WTC11 (cell line): ENCODE results near the gene GMPR2. TPM values are rescaled to one million over a fixed set of nuclear protein-coding genes. Genes with fewer than 3 reads are reported as not detected.

Experiments
- ATAC-seq: fragments of 200-7000 bp; cut with Tn5 transposase; 2 replicates; pipeline ENCODE4 v1.10.0; 2021; ENCODE audit warnings: mild to moderate bottlenecking, moderate library complexity
- CTCF ChIA-PET: fragments of 300-600 bp; sonication (Branson Sonifier 250); formaldehyde crosslinking; loops from one replicate; lab custom pipeline; 2021; ENCODE audit warnings: antibody characterized with exemption; lab: Charles Lee
- POLR2A ChIA-PET: fragments of 350-600 bp; sonication (Branson Sonifier 250); formaldehyde crosslinking; loops from one replicate; lab custom pipeline; 2021; ENCODE audit warnings: antibody characterized with exemption; lab: Charles Lee
- DNase-seq: peaks from one replicate; pipeline ENCODE4 v3.0.0; 2021; ENCODE audit warnings: low spot score
- H3K27ac Mint-ChIP-seq: 2 replicates; pipeline ENCODE4 v1.8.0; 2021; ENCODE audit warnings: mixed read lengths
- H3K27me3 Mint-ChIP-seq: 2 replicates; pipeline ENCODE4 v1.8.0; 2021; ENCODE audit warnings: low read depth, mild to moderate bottlenecking, moderate library complexity, mixed read lengths
- H3K36me3 Mint-ChIP-seq: 2 replicates; pipeline ENCODE4 v1.8.0; 2021; ENCODE audit warnings: mixed read lengths
- H3K4me1 Mint-ChIP-seq: 2 replicates; pipeline ENCODE4 v1.8.0; 2022; ENCODE audit warnings: mixed read lengths
- H3K4me3 Mint-ChIP-seq: 2 replicates; pipeline ENCODE4 v1.8.0; 2021; ENCODE audit warnings: mild to moderate bottlenecking, moderate library complexity, mixed read lengths
- H3K9me3 Mint-ChIP-seq: 2 replicates; pipeline ENCODE4 v1.8.0; 2021; ENCODE audit warnings: mixed read lengths
- ELF4 ChIP-seq: sonication (generic); formaldehyde crosslinking; IDR thresholded peaks from 2 replicates; pipeline ENCODE4 v1.8.1; 2022; ENCODE audit warnings: low read depth, mild to moderate bottlenecking, moderate library complexity, missing genetic modification reagents
- GABPB1 ChIP-seq: sonication (generic); formaldehyde crosslinking; IDR thresholded peaks from 2 replicates; pipeline ENCODE4 v1.8.1; 2023; ENCODE audit warnings: mild to moderate bottlenecking, missing genetic modification reagents
- TEAD1 ChIP-seq: sonication (generic); formaldehyde crosslinking; IDR thresholded peaks from 2 replicates; pipeline ENCODE4 v1.8.0; 2022; ENCODE audit warnings: mild to moderate bottlenecking, missing genetic modification reagents
- ZNF121 ChIP-seq: sonication (generic); formaldehyde crosslinking; IDR thresholded peaks from 2 replicates; pipeline ENCODE4 v1.8.0; 2023; ENCODE audit warnings: missing genetic modification reagents
- ZNF263 ChIP-seq: sonication (generic); formaldehyde crosslinking; IDR thresholded peaks from 2 replicates; pipeline ENCODE4 v1.8.1; 2022; ENCODE audit warnings: low read depth, mild to moderate bottlenecking, moderate library complexity, missing genetic modification reagents
- ZNF317 ChIP-seq: sonication (generic); formaldehyde crosslinking; IDR thresholded peaks from 2 replicates; pipeline ENCODE4 v1.8.1; 2023; ENCODE audit warnings: low read depth, mild to moderate bottlenecking, moderate library complexity, missing genetic modification reagents, borderline replicate concordance
- ZNF671 ChIP-seq: fragments of 250-450 bp; sonication (Bioruptor Pico); IDR thresholded peaks from 2 replicates; pipeline ENCODE4 v1.8.0; 2021; ENCODE audit warnings: mild to moderate bottlenecking
- total RNA-seq: library from RNA; stranded (reverse); gene quantifications from 3 replicates; pipeline ENCODE4 v1.2.3, GENCODE V29; 2021
- TF ChIP-seq, protein P1 (sequence below): fragments of 250-450 bp; sonication (Bioruptor Pico); IDR thresholded peaks from 2 replicates; pipeline ENCODE4 v1.9.0; 2021; ENCODE audit warnings: mild to moderate bottlenecking
- TF ChIP-seq, protein P2 (sequence below): fragments of 250-450 bp; sonication (Bioruptor Pico); IDR thresholded peaks from 2 replicates; pipeline ENCODE4 v1.9.0; 2021; ENCODE audit warnings: mild to moderate bottlenecking, borderline replicate concordance
- TF ChIP-seq, protein P3 (sequence below): fragments of 250-450 bp; sonication (Bioruptor Pico); IDR thresholded peaks from 2 replicates; pipeline ENCODE4 v2.1.2; 2022; ENCODE audit warnings: mild to moderate bottlenecking, moderate library complexity
- TF ChIP-seq, protein P4 (sequence below): sonication (generic); formaldehyde crosslinking; IDR thresholded peaks from 2 replicates; pipeline ENCODE4 v1.8.0; 2023; ENCODE audit warnings: missing genetic modification reagents
- TF ChIP-seq, protein P5 (sequence below): fragments of 200-600 bp; IDR thresholded peaks from 2 replicates; pipeline ENCODE4 v1.8.0; 2022; ENCODE audit warnings: antibody characterized with exemption
- TF ChIP-seq, protein P6 (sequence below): sonication (generic); formaldehyde crosslinking; IDR thresholded peaks from 2 replicates; pipeline ENCODE4 v1.8.1; 2023; ENCODE audit warnings: mild to moderate bottlenecking, missing genetic modification reagents

The GMPR2 gene
- total RNA-seq, 1 experiment from 2014 or later, result 82.3 TPM

DNA sequence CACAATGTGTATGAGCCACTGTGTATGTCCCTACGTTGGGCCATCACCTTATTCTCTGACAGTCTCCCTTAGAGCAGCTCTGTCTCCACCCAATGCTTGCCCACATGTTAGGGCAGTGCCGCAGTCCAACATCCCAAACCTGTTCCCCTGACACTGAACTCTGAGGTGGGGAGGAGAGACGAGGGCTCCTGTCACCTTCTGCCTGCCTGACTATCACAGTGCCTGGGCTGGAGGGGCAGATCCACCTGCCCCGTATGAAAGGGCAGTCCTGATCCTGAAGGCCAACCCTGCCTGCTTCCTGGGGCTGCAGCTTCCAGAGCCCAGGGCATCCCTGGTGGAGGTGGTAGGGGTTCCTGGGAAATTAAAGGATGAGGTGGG is 28.0 kb downstream of the GMPR2 start:
- Mint-ChIP-seq H3K36me3 (no peaks in the 10 kb centered on the region), H3K27me3 (no peaks in the 10 kb centered on the region), H3K4me3 (no peak overlapping the region), H3K4me1 (no peaks in the 10 kb centered on the region), H3K9me3 (no peaks in the 10 kb centered on the region)
- ATAC-seq, result no peak
- DNase-seq, result no peak
- POLR2A ChIA-PET, result no interaction called here
- TF ChIP-seq, protein P1, sequence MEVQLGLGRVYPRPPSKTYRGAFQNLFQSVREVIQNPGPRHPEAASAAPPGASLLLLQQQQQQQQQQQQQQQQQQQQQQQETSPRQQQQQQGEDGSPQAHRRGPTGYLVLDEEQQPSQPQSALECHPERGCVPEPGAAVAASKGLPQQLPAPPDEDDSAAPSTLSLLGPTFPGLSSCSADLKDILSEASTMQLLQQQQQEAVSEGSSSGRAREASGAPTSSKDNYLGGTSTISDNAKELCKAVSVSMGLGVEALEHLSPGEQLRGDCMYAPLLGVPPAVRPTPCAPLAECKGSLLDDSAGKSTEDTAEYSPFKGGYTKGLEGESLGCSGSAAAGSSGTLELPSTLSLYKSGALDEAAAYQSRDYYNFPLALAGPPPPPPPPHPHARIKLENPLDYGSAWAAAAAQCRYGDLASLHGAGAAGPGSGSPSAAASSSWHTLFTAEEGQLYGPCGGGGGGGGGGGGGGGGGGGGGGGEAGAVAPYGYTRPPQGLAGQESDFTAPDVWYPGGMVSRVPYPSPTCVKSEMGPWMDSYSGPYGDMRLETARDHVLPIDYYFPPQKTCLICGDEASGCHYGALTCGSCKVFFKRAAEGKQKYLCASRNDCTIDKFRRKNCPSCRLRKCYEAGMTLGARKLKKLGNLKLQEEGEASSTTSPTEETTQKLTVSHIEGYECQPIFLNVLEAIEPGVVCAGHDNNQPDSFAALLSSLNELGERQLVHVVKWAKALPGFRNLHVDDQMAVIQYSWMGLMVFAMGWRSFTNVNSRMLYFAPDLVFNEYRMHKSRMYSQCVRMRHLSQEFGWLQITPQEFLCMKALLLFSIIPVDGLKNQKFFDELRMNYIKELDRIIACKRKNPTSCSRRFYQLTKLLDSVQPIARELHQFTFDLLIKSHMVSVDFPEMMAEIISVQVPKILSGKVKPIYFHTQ (CRISPR knock-in tag), result no peak
- no peak for TF ChIP-seq ZNF317 (CRISPR knock-in tag)
- TF ChIP-seq, protein P2, sequence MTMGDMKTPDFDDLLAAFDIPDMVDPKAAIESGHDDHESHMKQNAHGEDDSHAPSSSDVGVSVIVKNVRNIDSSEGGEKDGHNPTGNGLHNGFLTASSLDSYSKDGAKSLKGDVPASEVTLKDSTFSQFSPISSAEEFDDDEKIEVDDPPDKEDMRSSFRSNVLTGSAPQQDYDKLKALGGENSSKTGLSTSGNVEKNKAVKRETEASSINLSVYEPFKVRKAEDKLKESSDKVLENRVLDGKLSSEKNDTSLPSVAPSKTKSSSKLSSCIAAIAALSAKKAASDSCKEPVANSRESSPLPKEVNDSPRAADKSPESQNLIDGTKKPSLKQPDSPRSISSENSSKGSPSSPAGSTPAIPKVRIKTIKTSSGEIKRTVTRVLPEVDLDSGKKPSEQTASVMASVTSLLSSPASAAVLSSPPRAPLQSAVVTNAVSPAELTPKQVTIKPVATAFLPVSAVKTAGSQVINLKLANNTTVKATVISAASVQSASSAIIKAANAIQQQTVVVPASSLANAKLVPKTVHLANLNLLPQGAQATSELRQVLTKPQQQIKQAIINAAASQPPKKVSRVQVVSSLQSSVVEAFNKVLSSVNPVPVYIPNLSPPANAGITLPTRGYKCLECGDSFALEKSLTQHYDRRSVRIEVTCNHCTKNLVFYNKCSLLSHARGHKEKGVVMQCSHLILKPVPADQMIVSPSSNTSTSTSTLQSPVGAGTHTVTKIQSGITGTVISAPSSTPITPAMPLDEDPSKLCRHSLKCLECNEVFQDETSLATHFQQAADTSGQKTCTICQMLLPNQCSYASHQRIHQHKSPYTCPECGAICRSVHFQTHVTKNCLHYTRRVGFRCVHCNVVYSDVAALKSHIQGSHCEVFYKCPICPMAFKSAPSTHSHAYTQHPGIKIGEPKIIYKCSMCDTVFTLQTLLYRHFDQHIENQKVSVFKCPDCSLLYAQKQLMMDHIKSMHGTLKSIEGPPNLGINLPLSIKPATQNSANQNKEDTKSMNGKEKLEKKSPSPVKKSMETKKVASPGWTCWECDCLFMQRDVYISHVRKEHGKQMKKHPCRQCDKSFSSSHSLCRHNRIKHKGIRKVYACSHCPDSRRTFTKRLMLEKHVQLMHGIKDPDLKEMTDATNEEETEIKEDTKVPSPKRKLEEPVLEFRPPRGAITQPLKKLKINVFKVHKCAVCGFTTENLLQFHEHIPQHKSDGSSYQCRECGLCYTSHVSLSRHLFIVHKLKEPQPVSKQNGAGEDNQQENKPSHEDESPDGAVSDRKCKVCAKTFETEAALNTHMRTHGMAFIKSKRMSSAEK, result no peak
- no peak for TF ChIP-seq ELF4 (CRISPR knock-in tag)
- TF ChIP-seq, protein P3, sequence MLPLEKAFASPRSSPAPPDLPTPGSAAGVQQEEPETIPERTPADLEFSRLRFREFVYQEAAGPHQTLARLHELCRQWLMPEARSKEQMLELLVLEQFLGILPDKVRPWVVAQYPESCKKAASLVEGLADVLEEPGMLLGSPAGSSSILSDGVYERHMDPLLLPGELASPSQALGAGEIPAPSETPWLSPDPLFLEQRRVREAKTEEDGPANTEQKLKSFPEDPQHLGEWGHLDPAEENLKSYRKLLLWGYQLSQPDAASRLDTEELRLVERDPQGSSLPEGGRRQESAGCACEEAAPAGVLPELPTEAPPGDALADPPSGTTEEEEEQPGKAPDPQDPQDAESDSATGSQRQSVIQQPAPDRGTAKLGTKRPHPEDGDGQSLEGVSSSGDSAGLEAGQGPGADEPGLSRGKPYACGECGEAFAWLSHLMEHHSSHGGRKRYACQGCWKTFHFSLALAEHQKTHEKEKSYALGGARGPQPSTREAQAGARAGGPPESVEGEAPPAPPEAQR (CRISPR knock-in tag), result no peak
- TF ChIP-seq ZNF671, result no peak
- TF ChIP-seq GABPB1 (CRISPR knock-in tag), result no peak
- TF ChIP-seq, protein P4, sequence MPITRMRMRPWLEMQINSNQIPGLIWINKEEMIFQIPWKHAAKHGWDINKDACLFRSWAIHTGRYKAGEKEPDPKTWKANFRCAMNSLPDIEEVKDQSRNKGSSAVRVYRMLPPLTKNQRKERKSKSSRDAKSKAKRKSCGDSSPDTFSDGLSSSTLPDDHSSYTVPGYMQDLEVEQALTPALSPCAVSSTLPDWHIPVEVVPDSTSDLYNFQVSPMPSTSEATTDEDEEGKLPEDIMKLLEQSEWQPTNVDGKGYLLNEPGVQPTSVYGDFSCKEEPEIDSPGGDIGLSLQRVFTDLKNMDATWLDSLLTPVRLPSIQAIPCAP (CRISPR knock-in tag), result no peak
- TF ChIP-seq, protein P5, sequence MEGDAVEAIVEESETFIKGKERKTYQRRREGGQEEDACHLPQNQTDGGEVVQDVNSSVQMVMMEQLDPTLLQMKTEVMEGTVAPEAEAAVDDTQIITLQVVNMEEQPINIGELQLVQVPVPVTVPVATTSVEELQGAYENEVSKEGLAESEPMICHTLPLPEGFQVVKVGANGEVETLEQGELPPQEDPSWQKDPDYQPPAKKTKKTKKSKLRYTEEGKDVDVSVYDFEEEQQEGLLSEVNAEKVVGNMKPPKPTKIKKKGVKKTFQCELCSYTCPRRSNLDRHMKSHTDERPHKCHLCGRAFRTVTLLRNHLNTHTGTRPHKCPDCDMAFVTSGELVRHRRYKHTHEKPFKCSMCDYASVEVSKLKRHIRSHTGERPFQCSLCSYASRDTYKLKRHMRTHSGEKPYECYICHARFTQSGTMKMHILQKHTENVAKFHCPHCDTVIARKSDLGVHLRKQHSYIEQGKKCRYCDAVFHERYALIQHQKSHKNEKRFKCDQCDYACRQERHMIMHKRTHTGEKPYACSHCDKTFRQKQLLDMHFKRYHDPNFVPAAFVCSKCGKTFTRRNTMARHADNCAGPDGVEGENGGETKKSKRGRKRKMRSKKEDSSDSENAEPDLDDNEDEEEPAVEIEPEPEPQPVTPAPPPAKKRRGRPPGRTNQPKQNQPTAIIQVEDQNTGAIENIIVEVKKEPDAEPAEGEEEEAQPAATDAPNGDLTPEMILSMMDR, result no peak
- TF ChIP-seq, all 79 proteins: peak for 0
- H3K27ac Mint-ChIP-seq, result no peak overlapping the region
- CTCF ChIA-PET, result interaction anchor here (1.6 kb wide), 1 partner anchor 18 kb away, joined by 5 read pairs; the partner anchor contains the start of gene TINF2

DNA sequence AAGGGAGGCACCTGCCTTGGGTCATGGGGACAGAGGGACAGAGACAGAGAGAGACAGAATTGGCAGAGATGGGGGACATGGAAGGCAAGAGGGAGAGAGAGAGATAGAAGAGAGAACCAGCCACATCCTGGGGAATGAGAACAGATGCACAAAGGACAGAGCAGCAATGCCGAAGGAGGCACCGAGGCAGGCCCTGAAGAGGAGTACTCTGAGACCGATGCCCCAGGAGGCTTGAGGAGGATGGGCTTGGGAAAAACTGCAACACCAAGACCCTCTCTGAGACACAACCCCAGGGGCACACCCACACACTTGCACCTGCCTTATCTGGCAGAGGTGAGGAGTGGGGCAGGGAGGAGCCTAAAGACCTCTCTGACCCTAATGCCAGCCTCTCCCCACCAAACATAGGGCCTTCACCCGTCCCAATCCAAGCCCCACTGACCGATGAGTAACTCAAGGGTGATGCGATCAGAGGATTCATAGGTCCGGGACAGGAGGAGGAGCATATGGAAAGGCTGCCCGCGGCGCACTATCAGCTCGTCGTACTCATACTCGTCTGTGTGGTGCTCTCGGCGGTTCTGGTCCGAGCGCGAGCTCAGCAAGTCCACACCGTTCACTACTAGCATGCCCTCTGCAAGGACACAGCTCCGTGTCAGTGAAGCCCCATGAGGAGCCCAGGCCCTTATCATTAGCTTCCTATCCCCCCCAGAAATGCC is 28.7 kb downstream of the GMPR2 start:
- Mint-ChIP-seq H3K36me3 (no peaks in the 10 kb centered on the region), H3K4me1 (no peaks in the 10 kb centered on the region), H3K4me3 (no peak overlapping the region), H3K9me3 (no peaks in the 10 kb centered on the region), H3K27me3 (no peaks in the 10 kb centered on the region)
- DNase-seq, result no peak
- TF ChIP-seq TEAD1 (no peak), ZNF263 (CRISPR knock-in tag) (no peak), ZNF121 (CRISPR knock-in tag) (no peak)
- TF ChIP-seq, protein P6, sequence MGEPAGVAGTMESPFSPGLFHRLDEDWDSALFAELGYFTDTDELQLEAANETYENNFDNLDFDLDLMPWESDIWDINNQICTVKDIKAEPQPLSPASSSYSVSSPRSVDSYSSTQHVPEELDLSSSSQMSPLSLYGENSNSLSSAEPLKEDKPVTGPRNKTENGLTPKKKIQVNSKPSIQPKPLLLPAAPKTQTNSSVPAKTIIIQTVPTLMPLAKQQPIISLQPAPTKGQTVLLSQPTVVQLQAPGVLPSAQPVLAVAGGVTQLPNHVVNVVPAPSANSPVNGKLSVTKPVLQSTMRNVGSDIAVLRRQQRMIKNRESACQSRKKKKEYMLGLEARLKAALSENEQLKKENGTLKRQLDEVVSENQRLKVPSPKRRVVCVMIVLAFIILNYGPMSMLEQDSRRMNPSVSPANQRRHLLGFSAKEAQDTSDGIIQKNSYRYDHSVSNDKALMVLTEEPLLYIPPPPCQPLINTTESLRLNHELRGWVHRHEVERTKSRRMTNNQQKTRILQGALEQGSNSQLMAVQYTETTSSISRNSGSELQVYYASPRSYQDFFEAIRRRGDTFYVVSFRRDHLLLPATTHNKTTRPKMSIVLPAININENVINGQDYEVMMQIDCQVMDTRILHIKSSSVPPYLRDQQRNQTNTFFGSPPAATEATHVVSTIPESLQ (CRISPR knock-in tag), result no peak
- TF ChIP-seq, all 79 proteins: peak for 0
- H3K27ac Mint-ChIP-seq, result no peak overlapping the region
- no peak for ATAC-seq
- POLR2A ChIA-PET, result no interaction called here
- CTCF ChIA-PET, result interaction anchor here (0.6 to 2.6 kb wide), 4 partner anchors 18 to 139 kb away, joined by 3 to 17 read pairs (median 4); partner anchors contain the start of gene TINF2
